ENCODE data around the gene RFTN2.
"Not testable (repeated sequence)": the region's sequence is repeated elsewhere in the genome, so short reads cannot be mapped to it uniquely, and the experiment has no call there.

RFTN2 gene

GRCh38 chr2:197601726-197602125 lies 73.7 kb downstream of the RFTN2 start:
- no peak for DNase-seq (ENCODE audit: low spot score)

- no peak for DNase-seq (ENCODE audit: low spot score)
These were observed 75.1 kb downstream of the RFTN2 start for GRCh38 chr2:197600306-197600705.

GRCh38 chr2:197599285-197599965 lies 76.0 kb downstream of the RFTN2 start:
- DNase-seq (ENCODE audit: low spot score) = peak; percentile 65

- DNase-seq (ENCODE audit: low spot score) = no peak
These were observed 76.9 kb downstream of the RFTN2 start for GRCh38 chr2:197598450-197598849.

- DNase-seq (ENCODE audit: low spot score) = no peak
These were observed 78.2 kb downstream of the RFTN2 start for GRCh38 chr2:197597166-197597565.

- DNase-seq (ENCODE audit: low spot score) = no peak
These were observed 78.6 kb downstream of the RFTN2 start for GRCh38 chr2:197596766-197597165.

- no peak for DNase-seq (ENCODE audit: low spot score)
These were observed 83.9 kb downstream of the RFTN2 start for GRCh38 chr2:197591339-197592072.

- not testable (repeated sequence) for DNase-seq (ENCODE audit: low spot score)
These were observed 88.1 kb downstream of the RFTN2 start for GRCh38 chr2:197587255-197587654.

- not testable (repeated sequence) for DNase-seq (ENCODE audit: low spot score)
These were observed 95.2 kb downstream of the RFTN2 start for GRCh38 chr2:197580166-197580565.

GRCh38 chr2:197578294-197578693 lies 97.1 kb downstream of the RFTN2 start:
- DNase-seq (ENCODE audit: low spot score) = not testable (repeated sequence)

GRCh38 chr2:197577446-197577845 lies 97.9 kb downstream of the RFTN2 start:
- DNase-seq (ENCODE audit: low spot score) = no peak

- DNase-seq (ENCODE audit: low spot score) = no peak
These were observed 98.8 kb downstream of the RFTN2 start for GRCh38 chr2:197576631-197577030.

- no peak for DNase-seq (ENCODE audit: low spot score)
These were observed 99.4 kb downstream of the RFTN2 start for GRCh38 chr2:197575987-197576386.

- no peak for DNase-seq (ENCODE audit: low spot score)
These were observed 101.8 kb downstream of the RFTN2 start for GRCh38 chr2:197573608-197574007.

GRCh38 chr2:197571627-197572271 lies 103.6 kb downstream of the RFTN2 start:
- no peak for DNase-seq (ENCODE audit: low spot score)

- DNase-seq (ENCODE audit: low spot score) = no peak
These were observed 115.2 kb downstream of the RFTN2 start for GRCh38 chr2:197560146-197560665.

GRCh38 chr2:197559681-197560080 lies 115.7 kb downstream of the RFTN2 start:
- no peak for DNase-seq (ENCODE audit: low spot score)

GRCh38 chr2:197558393-197558792 lies 117.0 kb downstream of the RFTN2 start:
- DNase-seq (ENCODE audit: low spot score) = no peak

GRCh38 chr2:197556456-197556855 lies 118.9 kb downstream of the RFTN2 start:
- no peak for DNase-seq (ENCODE audit: low spot score)

GRCh38 chr2:197555467-197555866 lies 119.9 kb downstream of the RFTN2 start:
- no peak for DNase-seq (ENCODE audit: low spot score)

GRCh38 chr2:197551260-197551659 lies 124.1 kb downstream of the RFTN2 start:
- not testable (repeated sequence) for DNase-seq (ENCODE audit: low spot score)

GRCh38 chr2:197548582-197548981 lies 126.8 kb downstream of the RFTN2 start:
- DNase-seq (ENCODE audit: low spot score) = no peak

All from D341Med (cell line).